Endodermal cell (in vitro differentiated cells): ENCODE measurements around the gene KCNJ14. TPM values are rescaled to one million over a fixed set of nuclear protein-coding genes. Genes with fewer than 3 reads are reported as not detected.

Source experiments
- DNase-seq: peaks from one replicate; pipeline ENCODE4 v3.0.0-alpha.2; 2017
- H3K27ac ChIP-seq: 2 replicates; pipeline ENCODE4 v1.5.1; 2013; ENCODE audit warnings: mild to moderate bottlenecking, low read depth, low read length, moderate library complexity
- H3K27me3 ChIP-seq: 2 replicates; pipeline ENCODE4 v1.6.1; 2013; ENCODE audit warnings: mild to moderate bottlenecking, low read length, moderate library complexity; ENCODE audit not compliant: insufficient read depth, control insufficient read depth, poor library complexity, severe bottlenecking
- H3K36me3 ChIP-seq: 2 replicates; pipeline ENCODE4 v1.7.0; 2013; ENCODE audit warnings: mild to moderate bottlenecking, low read length, moderate library complexity; ENCODE audit not compliant: control insufficient read depth, insufficient read depth
- H3K4me1 ChIP-seq: one replicate; pipeline ENCODE4 v1.7.0; 2013; ENCODE audit warnings: low read length; ENCODE audit not compliant: control insufficient read depth, insufficient read depth
- H3K4me3 ChIP-seq: 2 replicates; pipeline ENCODE4 v1.5.1; 2013; ENCODE audit warnings: mild to moderate bottlenecking, low read length, moderate library complexity
- H3K9ac ChIP-seq: 2 replicates; pipeline ENCODE4 v1.6.1; 2013; ENCODE audit warnings: mild to moderate bottlenecking, low read length, moderate library complexity; ENCODE audit not compliant: poor library complexity, severe bottlenecking; ENCODE audit errors: extremely low read depth
- H3K9me3 ChIP-seq: 2 replicates; pipeline ENCODE4 v1.6.1; 2013; ENCODE audit warnings: mild to moderate bottlenecking, low read length, moderate library complexity; ENCODE audit not compliant: control insufficient read depth
- H3K27ac Mint-ChIP-seq: 2 replicates; pipeline ENCODE4 v1.8.0; 2020; ENCODE audit warnings: mixed read lengths
- H3K27me3 Mint-ChIP-seq: 2 replicates; pipeline ENCODE4 v1.8.0; 2021; ENCODE audit warnings: mild to moderate bottlenecking, mixed read lengths; ENCODE audit not compliant: insufficient read depth
- H3K36me3 Mint-ChIP-seq: 2 replicates; pipeline ENCODE4 v1.8.0; 2020; ENCODE audit warnings: low read depth, mixed read lengths
- H3K4me1 Mint-ChIP-seq: 2 replicates; pipeline ENCODE4 v1.8.0; 2020; ENCODE audit warnings: mixed read lengths
- H3K4me3 Mint-ChIP-seq: 2 replicates; pipeline ENCODE4 v1.8.0; 2020; ENCODE audit warnings: mild to moderate bottlenecking, moderate library complexity, mixed read lengths
- H3K9me3 Mint-ChIP-seq: 2 replicates; pipeline ENCODE4 v1.8.0; 2020; ENCODE audit warnings: mild to moderate bottlenecking, mixed read lengths
- CTCF ChIP-seq: fragments of 200-600 bp; sonication (generic); conservative IDR thresholded peaks from 2 replicates; pipeline ENCODE4 v1.5.0; 2021; ENCODE audit warnings: antibody characterized with exemption, mild to moderate bottlenecking
- WGBS, 2 experiments: methylation state at CpG; one replicate each; pipeline versions ENCODE4 v1.1.5 to v1.1.7; 2013; ENCODE audit warnings: missing lambda C conversion rate in 2 of 2, mixed read lengths in 1 of 2; ENCODE audit not compliant: insufficient coverage in 1 of 2, insufficient read length in 1 of 2; 5-methylcytosine and 5-hydroxymethylcytosine counted together
- total RNA-seq, 2 donors: library from RNA; stranded (reverse); fragmentation: NEBNext Ultra II Directional in 1 of 2; extraction: Animal tissue kit (Norgen Biotek cat#: 25700) in 1 of 2; gene quantifications; 2 replicates in 1 of 2; 3 replicates in 1 of 2; pipeline ENCODE4 v1.2.1, GENCODE V29; 2021

Gene KCNJ14
- total RNA-seq, 2 donors from 2014 or later = 0.73 to 1.1 TPM

- TF ChIP-seq CTCF = no peak
- Mint-ChIP-seq H3K36me3 (peaks cover 6% of the 10 kb centered on the region), H3K27ac (peak overlapping the region; percentile 44), H3K9me3 (no peaks in the 10 kb centered on the region), H3K4me1 (peaks cover 9% of the 10 kb centered on the region), H3K4me3 (peak overlapping the region; percentile 65), H3K27me3 (peaks cover 25% of the 10 kb centered on the region)
- 8 to 9% methylated on average over 20 to 70 of the region's 70 CpGs for WGBS, 2 experiments
- H3K36me3 ChIP-seq = no peaks in the 10 kb centered on the region
- H3K9ac ChIP-seq = peak overlapping the region; percentile 47
- no peaks in the 10 kb centered on the region for H3K9me3 ChIP-seq
- H3K27me3 ChIP-seq = peaks cover 11% of the 10 kb centered on the region
- no peak overlapping the region for H3K27ac ChIP-seq
- peak; percentile 59 for DNase-seq
- no peaks in the 10 kb centered on the region for H3K4me1 ChIP-seq
- peak overlapping the region; percentile 77 for H3K4me3 ChIP-seq
Observed at GRCh38 chr19:48493718-48494401, 38.5 kb downstream of the KCNJ14 start.

- no peak overlapping the region for H3K4me3 ChIP-seq
- Mint-ChIP-seq H3K4me1 (peaks cover 9% of the 10 kb centered on the region), H3K4me3 (peak overlapping the region; percentile 65), H3K36me3 (peaks cover 6% of the 10 kb centered on the region), H3K27me3 (peaks cover 19% of the 10 kb centered on the region), H3K27ac (no peak overlapping the region), H3K9me3 (no peaks in the 10 kb centered on the region)
- 90 to 92% methylated on average over 5 to 6 of the region's 6 CpGs for WGBS, 2 experiments
- no peak for TF ChIP-seq CTCF
- H3K36me3 ChIP-seq = no peaks in the 10 kb centered on the region
- H3K9me3 ChIP-seq = no peaks in the 10 kb centered on the region
- DNase-seq = no peak
- H3K4me1 ChIP-seq = no peaks in the 10 kb centered on the region
- no peak overlapping the region for H3K27ac ChIP-seq
- no peak overlapping the region for H3K9ac ChIP-seq
- H3K27me3 ChIP-seq = peaks cover 5% of the 10 kb centered on the region
Observed at GRCh38 chr19:48495396-48495795, 40.0 kb downstream of the KCNJ14 start.

- Mint-ChIP-seq H3K27me3 (peaks cover 11% of the 10 kb centered on the region), H3K27ac (no peak overlapping the region), H3K4me3 (no peak overlapping the region), H3K9me3 (no peaks in the 10 kb centered on the region), H3K36me3 (peaks cover 6% of the 10 kb centered on the region), H3K4me1 (peaks cover 7% of the 10 kb centered on the region)
- Histone ChIP-seq H3K27ac (no peak overlapping the region), H3K36me3 (no peaks in the 10 kb centered on the region), H3K27me3 (no peaks in the 10 kb centered on the region), H3K9me3 (no peaks in the 10 kb centered on the region), H3K4me3 (no peak overlapping the region), H3K4me1 (no peaks in the 10 kb centered on the region), H3K9ac (no peak overlapping the region)
- no peak for TF ChIP-seq CTCF
- DNase-seq = peak; percentile 44
- WGBS, 2 experiments = 90 to 93% methylated on average over 25 to 45 of the region's 45 CpGs
Observed at GRCh38 chr19:48496959-48497727, 41.8 kb downstream of the KCNJ14 start.
